Panc1 (cell line): Measurements from ENCODE around the gene SYT5.
A peak's percentile ranks its signal among the peaks of the same experiment; 100 is the strongest.

Experiments
- POLR2AphosphoS5 ChIP-seq: IDR thresholded peaks from 2 replicates; pipeline ENCODE4 v1.6.1; 2012; ENCODE audit warnings: mild to moderate bottlenecking, low read depth, low read length, moderate library complexity
- SIN3A ChIP-seq: IDR thresholded peaks from 2 replicates; pipeline ENCODE4 v1.6.1; 2012; ENCODE audit warnings: low read depth, mild to moderate bottlenecking, low read length, moderate library complexity, borderline replicate concordance; ENCODE audit not compliant: insufficient read depth
- TCF7L2 ChIP-seq: IDR thresholded peaks from 2 replicates; pipeline ENCODE4 v1.6.1; 2011; ENCODE audit warnings: mild to moderate bottlenecking, low read depth, low read length, inconsistent platforms
- TF ChIP-seq, protein P1 (sequence below): fragments of 450-650 bp; IDR thresholded peaks from 2 replicates; pipeline ENCODE4 v1.5.1; 2017; ENCODE audit warnings: mild to moderate bottlenecking
- TF ChIP-seq, protein P2 (sequence below), 2 experiments: IDR thresholded peaks; 2 replicates each; pipeline ENCODE4 v1.6.1; 2011 to 2012; ENCODE audit warnings: low read depth in 2 of 2, control low read depth in 1 of 2, low read length in 1 of 2, mild to moderate bottlenecking in 1 of 2, moderate library complexity in 1 of 2; ENCODE audit not compliant: insufficient read depth in 1 of 2

DNA sequence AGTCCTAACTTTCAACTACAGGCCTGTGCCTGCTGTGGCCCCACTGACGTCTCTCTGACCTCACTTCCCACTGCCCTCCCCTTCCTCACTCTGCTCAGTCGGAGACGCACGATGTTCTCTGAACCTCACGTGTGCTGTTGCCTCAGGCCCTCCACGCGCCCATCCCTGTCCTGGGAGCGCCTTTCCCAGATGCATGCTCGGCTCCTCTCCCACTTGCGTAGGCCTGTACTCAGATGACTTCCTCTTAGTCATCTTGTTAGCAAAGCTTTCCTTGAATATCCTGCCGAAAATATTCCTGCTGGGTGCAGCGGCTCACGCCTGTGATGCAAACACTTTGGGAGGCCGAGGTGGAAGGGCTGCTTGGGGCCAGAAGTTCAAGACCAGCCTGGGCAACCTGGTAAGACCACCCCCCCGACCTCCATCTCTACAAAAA lies 9.3 kb upstream of the SYT5 start:
- TF ChIP-seq POLR2AphosphoS5 (peak; percentile 82), TCF7L2 (no peak), SIN3A (no peak)
- TF ChIP-seq, protein P1, sequence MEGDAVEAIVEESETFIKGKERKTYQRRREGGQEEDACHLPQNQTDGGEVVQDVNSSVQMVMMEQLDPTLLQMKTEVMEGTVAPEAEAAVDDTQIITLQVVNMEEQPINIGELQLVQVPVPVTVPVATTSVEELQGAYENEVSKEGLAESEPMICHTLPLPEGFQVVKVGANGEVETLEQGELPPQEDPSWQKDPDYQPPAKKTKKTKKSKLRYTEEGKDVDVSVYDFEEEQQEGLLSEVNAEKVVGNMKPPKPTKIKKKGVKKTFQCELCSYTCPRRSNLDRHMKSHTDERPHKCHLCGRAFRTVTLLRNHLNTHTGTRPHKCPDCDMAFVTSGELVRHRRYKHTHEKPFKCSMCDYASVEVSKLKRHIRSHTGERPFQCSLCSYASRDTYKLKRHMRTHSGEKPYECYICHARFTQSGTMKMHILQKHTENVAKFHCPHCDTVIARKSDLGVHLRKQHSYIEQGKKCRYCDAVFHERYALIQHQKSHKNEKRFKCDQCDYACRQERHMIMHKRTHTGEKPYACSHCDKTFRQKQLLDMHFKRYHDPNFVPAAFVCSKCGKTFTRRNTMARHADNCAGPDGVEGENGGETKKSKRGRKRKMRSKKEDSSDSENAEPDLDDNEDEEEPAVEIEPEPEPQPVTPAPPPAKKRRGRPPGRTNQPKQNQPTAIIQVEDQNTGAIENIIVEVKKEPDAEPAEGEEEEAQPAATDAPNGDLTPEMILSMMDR = no peak
- TF ChIP-seq, protein P2, sequence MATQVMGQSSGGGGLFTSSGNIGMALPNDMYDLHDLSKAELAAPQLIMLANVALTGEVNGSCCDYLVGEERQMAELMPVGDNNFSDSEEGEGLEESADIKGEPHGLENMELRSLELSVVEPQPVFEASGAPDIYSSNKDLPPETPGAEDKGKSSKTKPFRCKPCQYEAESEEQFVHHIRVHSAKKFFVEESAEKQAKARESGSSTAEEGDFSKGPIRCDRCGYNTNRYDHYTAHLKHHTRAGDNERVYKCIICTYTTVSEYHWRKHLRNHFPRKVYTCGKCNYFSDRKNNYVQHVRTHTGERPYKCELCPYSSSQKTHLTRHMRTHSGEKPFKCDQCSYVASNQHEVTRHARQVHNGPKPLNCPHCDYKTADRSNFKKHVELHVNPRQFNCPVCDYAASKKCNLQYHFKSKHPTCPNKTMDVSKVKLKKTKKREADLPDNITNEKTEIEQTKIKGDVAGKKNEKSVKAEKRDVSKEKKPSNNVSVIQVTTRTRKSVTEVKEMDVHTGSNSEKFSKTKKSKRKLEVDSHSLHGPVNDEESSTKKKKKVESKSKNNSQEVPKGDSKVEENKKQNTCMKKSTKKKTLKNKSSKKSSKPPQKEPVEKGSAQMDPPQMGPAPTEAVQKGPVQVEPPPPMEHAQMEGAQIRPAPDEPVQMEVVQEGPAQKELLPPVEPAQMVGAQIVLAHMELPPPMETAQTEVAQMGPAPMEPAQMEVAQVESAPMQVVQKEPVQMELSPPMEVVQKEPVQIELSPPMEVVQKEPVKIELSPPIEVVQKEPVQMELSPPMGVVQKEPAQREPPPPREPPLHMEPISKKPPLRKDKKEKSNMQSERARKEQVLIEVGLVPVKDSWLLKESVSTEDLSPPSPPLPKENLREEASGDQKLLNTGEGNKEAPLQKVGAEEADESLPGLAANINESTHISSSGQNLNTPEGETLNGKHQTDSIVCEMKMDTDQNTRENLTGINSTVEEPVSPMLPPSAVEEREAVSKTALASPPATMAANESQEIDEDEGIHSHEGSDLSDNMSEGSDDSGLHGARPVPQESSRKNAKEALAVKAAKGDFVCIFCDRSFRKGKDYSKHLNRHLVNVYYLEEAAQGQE (IDR thresholded peaks at IDR 0.05; ENCODE audit: insufficient read depth in 1 of 2, low read depth in 2 of 2, low read length in 1 of 2) = no peak
